ENCODE data around the gene SAMD10. TPM values are rescaled to one million over a fixed set of nuclear protein-coding genes. Genes with fewer than 3 reads are reported as not detected.

Gene SAMD10
- total and polyA plus RNA-seq, 12 donors = 3.4 to 8.8 (median 4.0) TPM

GRCh38 chr20:64006490-64006889 lies 27.0 kb upstream of the SAMD10 start:
- H3K9me3 ChIP-seq = peaks cover 0 to 7% (median 0%) of the 10 kb centered on the region in 11 donors
- TF ChIP-seq, protein P1, sequence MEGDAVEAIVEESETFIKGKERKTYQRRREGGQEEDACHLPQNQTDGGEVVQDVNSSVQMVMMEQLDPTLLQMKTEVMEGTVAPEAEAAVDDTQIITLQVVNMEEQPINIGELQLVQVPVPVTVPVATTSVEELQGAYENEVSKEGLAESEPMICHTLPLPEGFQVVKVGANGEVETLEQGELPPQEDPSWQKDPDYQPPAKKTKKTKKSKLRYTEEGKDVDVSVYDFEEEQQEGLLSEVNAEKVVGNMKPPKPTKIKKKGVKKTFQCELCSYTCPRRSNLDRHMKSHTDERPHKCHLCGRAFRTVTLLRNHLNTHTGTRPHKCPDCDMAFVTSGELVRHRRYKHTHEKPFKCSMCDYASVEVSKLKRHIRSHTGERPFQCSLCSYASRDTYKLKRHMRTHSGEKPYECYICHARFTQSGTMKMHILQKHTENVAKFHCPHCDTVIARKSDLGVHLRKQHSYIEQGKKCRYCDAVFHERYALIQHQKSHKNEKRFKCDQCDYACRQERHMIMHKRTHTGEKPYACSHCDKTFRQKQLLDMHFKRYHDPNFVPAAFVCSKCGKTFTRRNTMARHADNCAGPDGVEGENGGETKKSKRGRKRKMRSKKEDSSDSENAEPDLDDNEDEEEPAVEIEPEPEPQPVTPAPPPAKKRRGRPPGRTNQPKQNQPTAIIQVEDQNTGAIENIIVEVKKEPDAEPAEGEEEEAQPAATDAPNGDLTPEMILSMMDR (IDR thresholded peaks at IDR 0.05) = no peak
- peaks cover 0 to 27% (median 0%) of the 10 kb centered on the region in 9 donors for H3K4me1 ChIP-seq
- WGBS, 2 donors = 83 to 84% methylated on average over 10 of the region's 10 CpGs
- no peak overlapping the region for H3K4me3 ChIP-seq
- no peaks in the 10 kb centered on the region for H3K27me3 ChIP-seq
- intact Hi-C loops (cut with DNase I) = no loop called here
- peaks cover 0 to 95% (median 58%) of the 10 kb centered on the region in 9 donors for H3K36me3 ChIP-seq
- DNase-seq = no peak
- no peak for ATAC-seq
- H3K27ac ChIP-seq = no peak overlapping the region

DNA sequence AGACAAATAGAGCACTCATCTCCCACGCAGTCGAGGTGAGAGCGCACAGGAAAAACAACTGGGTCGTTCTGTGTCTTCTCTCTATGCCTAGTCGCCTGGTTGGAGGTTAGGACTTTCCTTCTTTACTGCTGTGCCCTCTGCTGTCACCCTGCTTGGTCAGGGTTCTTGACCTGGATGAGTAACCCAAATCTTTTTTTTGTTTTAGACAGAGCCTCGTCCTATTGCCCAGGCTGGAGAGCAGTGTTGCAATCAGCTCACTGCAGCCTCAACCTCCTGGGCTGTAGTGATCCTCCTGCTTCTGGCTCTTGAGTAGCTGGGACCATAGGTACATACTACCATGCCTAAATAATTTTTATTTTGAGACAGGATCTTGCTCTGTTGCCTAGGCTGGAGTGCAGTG lies 26.0 kb upstream of the SAMD10 start:
- ATAC-seq (no peak), DNase-seq (no peak)
- H3K27ac ChIP-seq = no peak overlapping the region
- no peaks in the 10 kb centered on the region for H3K27me3 ChIP-seq
- peaks cover 0 to 7% (median 0%) of the 10 kb centered on the region in 11 donors for H3K9me3 ChIP-seq
- WGBS, 2 donors = 81 to 82% methylated on average over 6 of the region's 6 CpGs
- TF ChIP-seq, protein P1 (IDR thresholded peaks at IDR 0.05) = no peak
- no peak overlapping the region for H3K4me3 ChIP-seq
- peaks cover 0 to 95% (median 56%) of the 10 kb centered on the region in 9 donors for H3K36me3 ChIP-seq
- intact Hi-C loops (cut with DNase I) = no loop called here
- peaks cover 0 to 27% (median 0%) of the 10 kb centered on the region in 9 donors for H3K4me1 ChIP-seq

- TF ChIP-seq, protein P1 (IDR thresholded peaks at IDR 0.05) = no peak
- intact Hi-C loops (cut with DNase I) = no loop called here
- H3K27me3 ChIP-seq = no peaks in the 10 kb centered on the region
- no peak overlapping the region for H3K27ac ChIP-seq
- H3K9me3 ChIP-seq = peaks cover 0 to 7% (median 0%) of the 10 kb centered on the region in 11 donors
- peaks cover 0 to 95% (median 58%) of the 10 kb centered on the region in 9 donors for H3K36me3 ChIP-seq
- DNase-seq (no peak), ATAC-seq (no peak)
- no peak overlapping the region for H3K4me3 ChIP-seq
- H3K4me1 ChIP-seq = peaks cover 0 to 37% (median 0%) of the 10 kb centered on the region in 9 donors
- 81 to 85% methylated on average over 7 of the region's 7 CpGs for WGBS, 2 donors
Measured at GRCh38 chr20:64003960-64004725, 24.7 kb upstream of the SAMD10 start.

GRCh38 chr20:64001607-64002011 lies 22.2 kb upstream of the SAMD10 start:
- Histone ChIP-seq H3K27me3 (no peaks in the 10 kb centered on the region), H3K36me3 (peaks cover 0 to 100% (median 65%) of the 10 kb centered on the region in 9 donors), H3K4me1 (peaks cover 0 to 27% (median 0%) of the 10 kb centered on the region in 9 donors), H3K27ac (no peak overlapping the region), H3K9me3 (no peaks in the 10 kb centered on the region), H3K4me3 (no peak overlapping the region)
- TF ChIP-seq, protein P1 (IDR thresholded peaks at IDR 0.05) = no peak
- ATAC-seq (no peak), DNase-seq (no peak)
- intact Hi-C loops (cut with DNase I) = no loop called here
- WGBS, 2 donors = 69 to 73% methylated on average over 11 of the region's 11 CpGs

All from heart right ventricle (tissue), 16 donors.